Measurements from ENCODE around the gene UPK2. TPM values are rescaled to one million over a fixed set of nuclear protein-coding genes. Genes with fewer than 3 reads are reported as not detected.

UPK2 gene
- total and polyA plus RNA-seq, 4 donors, result 0.07 TPM; not detected in 3

DNA sequence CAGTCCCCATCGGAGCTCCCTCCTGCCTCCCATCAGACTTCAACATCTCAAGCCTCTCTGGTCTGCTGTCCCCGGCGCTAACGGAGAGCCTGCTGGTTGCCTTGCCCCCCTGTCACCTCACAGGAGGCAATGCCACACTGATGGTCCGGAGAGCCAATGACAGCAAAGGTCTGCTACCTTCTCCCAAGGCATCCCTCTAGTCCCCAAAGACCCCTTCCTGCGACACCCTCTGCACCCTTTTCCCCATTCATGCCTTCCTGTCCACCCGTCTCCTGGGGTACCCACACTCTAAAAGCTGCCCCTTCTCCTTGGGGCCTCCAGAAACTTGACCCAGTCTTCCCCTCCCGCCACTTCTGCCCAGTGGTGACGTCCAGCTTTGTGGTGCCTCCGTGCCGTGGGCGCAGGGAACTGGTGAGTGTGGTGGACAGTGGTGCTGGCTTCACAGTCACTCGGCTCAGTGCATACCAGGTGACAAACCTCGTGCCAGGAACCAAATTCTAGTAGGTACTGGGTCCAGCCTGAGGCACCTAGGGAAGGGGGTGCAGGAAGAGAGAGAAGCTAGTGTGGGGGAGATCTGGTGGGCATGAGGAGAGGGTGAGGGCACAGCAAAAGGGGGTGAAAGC, 860 bp downstream of the UPK2 start:
- H3K36me3 ChIP-seq (ENCODE audit: control insufficient read depth in 4 of 4, insufficient read depth in 4 of 4, low read length in 4 of 4), result no peaks in the 10 kb centered on the region
- DNase-seq (no peak), ATAC-seq (ENCODE audit: insufficient read depth, low FRiP score) (no peak)
- no peaks in the 10 kb centered on the region for H3K9me3 ChIP-seq (ENCODE audit: control insufficient read depth in 4 of 4, insufficient read depth in 3 of 4, low read length in 3 of 4)
- H3K4me1 ChIP-seq (ENCODE audit: control insufficient read depth in 5 of 5, insufficient read depth in 5 of 5, low read length in 5 of 5), result no peaks in the 10 kb centered on the region
- H3K27ac ChIP-seq (ENCODE audit: low read depth in 1 of 2, low read length in 1 of 2), result no peak overlapping the region
- TF ChIP-seq, protein P1, sequence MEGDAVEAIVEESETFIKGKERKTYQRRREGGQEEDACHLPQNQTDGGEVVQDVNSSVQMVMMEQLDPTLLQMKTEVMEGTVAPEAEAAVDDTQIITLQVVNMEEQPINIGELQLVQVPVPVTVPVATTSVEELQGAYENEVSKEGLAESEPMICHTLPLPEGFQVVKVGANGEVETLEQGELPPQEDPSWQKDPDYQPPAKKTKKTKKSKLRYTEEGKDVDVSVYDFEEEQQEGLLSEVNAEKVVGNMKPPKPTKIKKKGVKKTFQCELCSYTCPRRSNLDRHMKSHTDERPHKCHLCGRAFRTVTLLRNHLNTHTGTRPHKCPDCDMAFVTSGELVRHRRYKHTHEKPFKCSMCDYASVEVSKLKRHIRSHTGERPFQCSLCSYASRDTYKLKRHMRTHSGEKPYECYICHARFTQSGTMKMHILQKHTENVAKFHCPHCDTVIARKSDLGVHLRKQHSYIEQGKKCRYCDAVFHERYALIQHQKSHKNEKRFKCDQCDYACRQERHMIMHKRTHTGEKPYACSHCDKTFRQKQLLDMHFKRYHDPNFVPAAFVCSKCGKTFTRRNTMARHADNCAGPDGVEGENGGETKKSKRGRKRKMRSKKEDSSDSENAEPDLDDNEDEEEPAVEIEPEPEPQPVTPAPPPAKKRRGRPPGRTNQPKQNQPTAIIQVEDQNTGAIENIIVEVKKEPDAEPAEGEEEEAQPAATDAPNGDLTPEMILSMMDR (IDR thresholded peaks at IDR 0.05; ENCODE audit: control extremely low read depth, extremely low read depth), result no peak
- WGBS, 2 donors, result 50 to 58% methylated on average over 14 of the region's 14 CpGs
- H3K9ac ChIP-seq (ENCODE audit: insufficient read depth in 1 of 2, low read length in 2 of 2), result no peak overlapping the region
- no peak overlapping the region for H3K4me3 ChIP-seq
- H3K27me3 ChIP-seq (ENCODE audit: control insufficient read depth in 3 of 3, insufficient read depth in 3 of 3, low read length in 2 of 3), result peaks cover 0 to 12% (median 0%) of the 10 kb centered on the region in 3 donors

DNA sequence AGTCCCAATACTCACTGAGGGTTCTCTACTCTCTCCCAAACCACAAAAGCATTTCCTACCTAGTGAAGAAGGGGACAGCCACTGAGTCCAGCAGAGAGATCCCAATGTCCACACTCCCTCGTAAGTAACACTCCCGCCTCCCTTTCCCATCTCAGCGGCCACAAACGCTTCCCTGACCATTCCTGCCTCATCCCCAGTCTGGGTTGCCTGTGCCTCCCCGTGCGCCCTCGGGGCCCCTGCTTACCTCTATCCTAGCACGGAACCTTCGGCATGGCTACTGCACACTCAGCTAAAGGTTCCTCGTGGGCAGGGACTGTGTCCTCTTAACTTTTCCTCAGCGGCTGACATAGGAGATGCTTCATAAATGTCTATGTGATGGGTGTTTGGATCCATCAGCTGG, 1.5 kb downstream of the UPK2 start:
- Histone ChIP-seq H3K9ac (ENCODE audit: insufficient read depth in 1 of 2, low read length in 2 of 2) (no peak overlapping the region), H3K36me3 (ENCODE audit: control insufficient read depth in 4 of 4, insufficient read depth in 4 of 4, low read length in 4 of 4) (no peaks in the 10 kb centered on the region), H3K27me3 (ENCODE audit: control insufficient read depth in 3 of 3, insufficient read depth in 3 of 3, low read length in 2 of 3) (peaks cover 0 to 11% (median 0%) of the 10 kb centered on the region in 3 donors), H3K4me1 (ENCODE audit: control insufficient read depth in 5 of 5, insufficient read depth in 5 of 5, low read length in 5 of 5) (no peaks in the 10 kb centered on the region), H3K27ac (ENCODE audit: low read depth in 1 of 2, low read length in 1 of 2) (no peak overlapping the region), H3K4me3 (no peak overlapping the region), H3K9me3 (ENCODE audit: control insufficient read depth in 4 of 4, insufficient read depth in 3 of 4, low read length in 3 of 4) (no peaks in the 10 kb centered on the region)
- no peak for DNase-seq
- no peak for ATAC-seq (ENCODE audit: insufficient read depth, low FRiP score)
- TF ChIP-seq, protein P1 (IDR thresholded peaks at IDR 0.05; ENCODE audit: control extremely low read depth, extremely low read depth), result no peak
- WGBS, 2 donors, result 87 to 92% methylated on average over 11 of the region's 11 CpGs

DNA sequence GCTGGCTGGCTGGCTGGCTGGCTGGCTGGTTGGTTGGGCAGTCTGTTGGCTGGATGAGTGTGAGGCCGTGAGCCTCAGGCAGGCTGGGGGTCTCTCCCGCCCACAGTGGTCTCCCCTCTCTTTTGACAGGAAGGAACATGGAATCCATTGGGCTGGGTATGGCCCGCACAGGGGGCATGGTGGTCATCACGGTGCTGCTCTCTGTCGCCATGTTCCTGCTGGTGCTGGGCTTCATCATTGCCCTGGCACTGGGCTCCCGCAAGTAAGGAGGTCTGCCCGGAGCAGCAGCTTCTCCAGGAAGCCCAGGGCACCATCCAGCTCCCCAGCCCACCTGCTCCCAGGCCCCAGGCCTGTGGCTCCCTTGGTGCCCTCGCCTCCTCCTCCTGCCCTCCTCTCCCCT, 1.9 kb downstream of the UPK2 start:
- H3K9me3 ChIP-seq (ENCODE audit: control insufficient read depth in 4 of 4, insufficient read depth in 3 of 4, low read length in 3 of 4), result no peaks in the 10 kb centered on the region
- TF ChIP-seq, protein P1 (IDR thresholded peaks at IDR 0.05; ENCODE audit: control extremely low read depth, extremely low read depth), result no peak
- ATAC-seq (ENCODE audit: insufficient read depth, low FRiP score) (no peak), DNase-seq (no peak)
- 95 to 97% methylated on average over 8 of the region's 8 CpGs for WGBS, 2 donors
- H3K36me3 ChIP-seq (ENCODE audit: control insufficient read depth in 4 of 4, insufficient read depth in 4 of 4, low read length in 4 of 4), result no peaks in the 10 kb centered on the region
- H3K9ac ChIP-seq (ENCODE audit: insufficient read depth in 1 of 2, low read length in 2 of 2), result no peak overlapping the region
- H3K27ac ChIP-seq (ENCODE audit: low read depth in 1 of 2, low read length in 1 of 2), result no peak overlapping the region
- no peak overlapping the region for H3K4me3 ChIP-seq
- no peaks in the 10 kb centered on the region for H3K4me1 ChIP-seq (ENCODE audit: control insufficient read depth in 5 of 5, insufficient read depth in 5 of 5, low read length in 5 of 5)
- peaks cover 0 to 9% (median 0%) of the 10 kb centered on the region in 3 donors for H3K27me3 ChIP-seq (ENCODE audit: control insufficient read depth in 3 of 3, insufficient read depth in 3 of 3, low read length in 2 of 3)

DNA sequence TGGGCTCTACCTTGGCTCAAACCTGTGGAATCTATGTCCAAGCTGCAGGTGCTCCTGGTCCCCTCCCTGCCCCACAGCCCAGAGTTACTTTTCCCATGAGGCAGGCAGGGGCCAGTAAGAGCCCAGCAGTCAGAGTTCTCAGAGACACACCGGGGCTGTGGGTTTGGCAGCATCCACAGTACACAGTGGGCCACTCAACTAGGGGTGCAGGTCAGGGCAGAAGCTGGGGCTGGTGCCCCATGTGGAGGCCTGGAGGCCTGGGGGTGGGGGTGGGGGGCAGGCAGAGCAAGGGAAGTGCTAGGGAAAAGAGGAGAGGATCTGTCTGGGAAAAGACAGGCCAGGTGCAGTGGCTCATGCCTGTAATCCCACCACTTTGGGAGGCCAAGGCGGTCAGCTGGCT, 2.5 kb downstream of the UPK2 start:
- WGBS, 2 donors, result 87 to 88% methylated on average over 2 of the region's 2 CpGs
- H3K27ac ChIP-seq (ENCODE audit: low read depth in 1 of 2, low read length in 1 of 2), result no peak overlapping the region
- DNase-seq, result no peak

More for the DNA sequence above, 2.5 kb downstream of the UPK2 start:
- TF ChIP-seq, protein P1 (IDR thresholded peaks at IDR 0.05; ENCODE audit: control extremely low read depth, extremely low read depth), result no peak
- Histone ChIP-seq H3K9ac (ENCODE audit: insufficient read depth in 1 of 2, low read length in 2 of 2) (no peak overlapping the region), H3K4me1 (ENCODE audit: control insufficient read depth in 5 of 5, insufficient read depth in 5 of 5, low read length in 5 of 5) (no peaks in the 10 kb centered on the region), H3K4me3 (no peak overlapping the region), H3K9me3 (ENCODE audit: control insufficient read depth in 4 of 4, insufficient read depth in 3 of 4, low read length in 3 of 4) (no peaks in the 10 kb centered on the region), H3K36me3 (ENCODE audit: control insufficient read depth in 4 of 4, insufficient read depth in 4 of 4, low read length in 4 of 4) (no peaks in the 10 kb centered on the region), H3K27me3 (ENCODE audit: control insufficient read depth in 3 of 3, insufficient read depth in 3 of 3, low read length in 2 of 3) (peaks cover 0 to 3% (median 0%) of the 10 kb centered on the region in 3 donors)
- ATAC-seq (ENCODE audit: insufficient read depth, low FRiP score), result no peak
